Measurements from ENCODE around the gene ADCYAP1R1.

Gene ADCYAP1R1

DNA sequence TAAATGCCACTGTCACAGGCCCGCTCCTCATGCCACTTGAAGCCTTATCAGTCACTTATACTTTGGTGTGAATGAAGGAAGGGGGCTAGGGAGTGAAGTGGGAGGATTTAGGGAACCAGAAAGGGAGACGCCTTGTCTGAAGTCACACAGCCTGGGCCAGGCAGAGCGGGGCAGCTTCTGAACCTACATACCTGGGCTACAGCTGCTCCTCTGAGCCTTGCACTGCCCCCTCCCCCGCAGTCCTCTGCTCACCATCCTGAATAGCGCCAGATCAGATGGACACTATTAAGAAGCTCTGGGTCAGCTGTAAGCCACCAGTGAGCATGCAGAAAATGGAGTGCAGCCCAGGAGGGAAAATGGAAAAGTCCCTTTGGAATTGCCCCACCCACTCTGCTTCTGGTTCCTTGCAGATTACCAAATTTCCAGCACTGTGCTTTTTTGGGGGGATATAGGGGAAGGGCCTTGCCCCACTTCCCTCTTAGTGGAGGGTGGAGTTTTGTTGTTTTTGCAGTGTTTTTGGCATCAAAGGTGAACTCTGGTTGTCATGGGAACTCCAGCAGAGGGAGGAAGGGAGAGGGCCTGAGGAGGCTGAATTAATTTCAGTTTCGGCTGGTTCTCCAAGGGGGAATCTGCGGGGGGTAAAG lies 35.0 kb upstream of the ADCYAP1R1 start:
- Histone ChIP-seq H3K36me3 (ENCODE audit: control insufficient read depth, low read length) (no peaks in the 10 kb centered on the region), H4K20me1 (ENCODE audit: control insufficient read depth, insufficient read depth, low read depth, low read length) (no peaks in the 10 kb centered on the region), H3K9me2 (replicated peaks; ENCODE audit: control insufficient read depth, low read length) (no peaks in the 10 kb centered on the region), H3K27me3 (ENCODE audit: control insufficient read depth, low read length) (no peaks in the 10 kb centered on the region; the same call in 1 of the 2 replicates), H3F3A (ENCODE audit: control insufficient read depth, insufficient read depth) (no peaks in the 10 kb centered on the region), H3K79me2 (ENCODE audit: control insufficient read depth, low read length) (no peaks in the 10 kb centered on the region), H3K4me2 (ENCODE audit: low read length) (no peak overlapping the region), H3K4me3 (ENCODE audit: low read length) (no peak overlapping the region), H3K9me3 (ENCODE audit: control insufficient read depth, insufficient read depth, low read length) (no peaks in the 10 kb centered on the region), H3K4me1 (ENCODE audit: control insufficient read depth, low read length) (no peaks in the 10 kb centered on the region), H3K27ac (ENCODE audit: low read depth, low read length) (no peak overlapping the region)
- no peak for TF ChIP-seq EZH2phosphoT487 (IDR thresholded peaks at IDR 0.05; ENCODE audit: borderline replicate concordance, low read length)
- TF ChIP-seq, protein P1, sequence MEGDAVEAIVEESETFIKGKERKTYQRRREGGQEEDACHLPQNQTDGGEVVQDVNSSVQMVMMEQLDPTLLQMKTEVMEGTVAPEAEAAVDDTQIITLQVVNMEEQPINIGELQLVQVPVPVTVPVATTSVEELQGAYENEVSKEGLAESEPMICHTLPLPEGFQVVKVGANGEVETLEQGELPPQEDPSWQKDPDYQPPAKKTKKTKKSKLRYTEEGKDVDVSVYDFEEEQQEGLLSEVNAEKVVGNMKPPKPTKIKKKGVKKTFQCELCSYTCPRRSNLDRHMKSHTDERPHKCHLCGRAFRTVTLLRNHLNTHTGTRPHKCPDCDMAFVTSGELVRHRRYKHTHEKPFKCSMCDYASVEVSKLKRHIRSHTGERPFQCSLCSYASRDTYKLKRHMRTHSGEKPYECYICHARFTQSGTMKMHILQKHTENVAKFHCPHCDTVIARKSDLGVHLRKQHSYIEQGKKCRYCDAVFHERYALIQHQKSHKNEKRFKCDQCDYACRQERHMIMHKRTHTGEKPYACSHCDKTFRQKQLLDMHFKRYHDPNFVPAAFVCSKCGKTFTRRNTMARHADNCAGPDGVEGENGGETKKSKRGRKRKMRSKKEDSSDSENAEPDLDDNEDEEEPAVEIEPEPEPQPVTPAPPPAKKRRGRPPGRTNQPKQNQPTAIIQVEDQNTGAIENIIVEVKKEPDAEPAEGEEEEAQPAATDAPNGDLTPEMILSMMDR (IDR thresholded peaks at IDR 0.05; ENCODE audit: low read depth, low read length, poor library complexity, severe bottlenecking), result no peak

DNA sequence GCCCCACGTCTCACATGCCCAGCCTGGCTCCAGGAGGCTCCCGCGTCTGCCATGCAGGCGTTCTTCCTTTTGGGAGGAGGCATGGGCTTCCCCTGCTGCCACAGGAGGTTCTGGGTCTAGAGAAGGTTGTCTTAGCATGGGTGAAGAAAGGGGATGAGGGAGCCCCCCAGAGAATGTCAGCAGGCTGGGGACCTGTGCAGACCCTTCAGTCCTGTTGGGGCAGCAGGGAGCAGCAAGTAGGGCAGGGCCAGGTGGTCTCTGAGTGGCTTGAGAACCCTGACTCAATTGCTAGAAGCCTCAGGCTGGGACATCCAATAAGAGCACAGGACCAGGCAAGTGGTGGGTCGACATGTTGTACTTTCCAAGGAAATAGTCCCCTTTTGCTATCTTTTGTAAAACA lies 34.4 kb upstream of the ADCYAP1R1 start:
- no peaks in the 10 kb centered on the region for H4K20me1 ChIP-seq (ENCODE audit: control insufficient read depth, insufficient read depth, low read depth, low read length)
- no peaks in the 10 kb centered on the region for H3K79me2 ChIP-seq (ENCODE audit: control insufficient read depth, low read length)
- H3K9me2 ChIP-seq (replicated peaks; ENCODE audit: control insufficient read depth, low read length), result no peaks in the 10 kb centered on the region
- H3K4me3 ChIP-seq (ENCODE audit: low read length), result no peak overlapping the region
- no peaks in the 10 kb centered on the region for H3F3A ChIP-seq (ENCODE audit: control insufficient read depth, insufficient read depth)
- H3K4me1 ChIP-seq (ENCODE audit: control insufficient read depth, low read length), result no peaks in the 10 kb centered on the region
- H3K27me3 ChIP-seq (ENCODE audit: control insufficient read depth, low read length), result no peaks in the 10 kb centered on the region; the same call in 1 of the 2 replicates
- no peak overlapping the region for H3K27ac ChIP-seq (ENCODE audit: low read depth, low read length)
- H3K9me3 ChIP-seq (ENCODE audit: control insufficient read depth, insufficient read depth, low read length), result no peaks in the 10 kb centered on the region
- no peaks in the 10 kb centered on the region for H3K36me3 ChIP-seq (ENCODE audit: control insufficient read depth, low read length)
- TF ChIP-seq EZH2phosphoT487 (IDR thresholded peaks at IDR 0.05; ENCODE audit: borderline replicate concordance, low read length), result no peak
- TF ChIP-seq, protein P1 (IDR thresholded peaks at IDR 0.05; ENCODE audit: low read depth, low read length, poor library complexity, severe bottlenecking), result no peak
- no peak overlapping the region for H3K4me2 ChIP-seq (ENCODE audit: low read length)

DNA sequence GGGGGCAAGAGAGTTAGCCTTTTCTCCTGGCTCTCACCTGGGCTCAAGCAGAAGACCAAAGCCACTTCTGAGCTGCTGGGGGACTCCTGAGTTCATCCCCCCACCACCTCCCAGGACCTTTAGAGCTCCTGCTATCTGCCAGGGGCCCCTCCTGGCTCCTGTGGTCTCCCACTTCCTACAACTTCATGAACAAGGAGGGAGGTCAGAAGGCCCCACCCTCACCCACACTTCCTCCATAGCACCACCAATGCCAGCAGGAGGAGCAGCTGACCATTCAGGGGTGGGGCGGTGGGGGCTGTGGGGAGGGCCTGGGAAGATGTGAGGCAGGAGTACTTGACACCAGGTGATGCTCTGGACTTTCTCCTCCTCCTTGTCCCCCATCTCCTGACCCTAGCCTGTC lies 32.6 kb upstream of the ADCYAP1R1 start:
- H3K79me2 ChIP-seq (ENCODE audit: control insufficient read depth, low read length), result no peaks in the 10 kb centered on the region
- no peaks in the 10 kb centered on the region for H3K4me1 ChIP-seq (ENCODE audit: control insufficient read depth, low read length)
- no peak overlapping the region for H3K4me2 ChIP-seq (ENCODE audit: low read length)
- H3K4me3 ChIP-seq (ENCODE audit: low read length), result no peak overlapping the region
- TF ChIP-seq EZH2phosphoT487 (IDR thresholded peaks at IDR 0.05; ENCODE audit: borderline replicate concordance, low read length), result no peak
- TF ChIP-seq, protein P1 (IDR thresholded peaks at IDR 0.05; ENCODE audit: low read depth, low read length, poor library complexity, severe bottlenecking), result no peak
- H3K27me3 ChIP-seq (ENCODE audit: control insufficient read depth, low read length), result no peaks in the 10 kb centered on the region; the same call in 1 of the 2 replicates
- no peak overlapping the region for H3K27ac ChIP-seq (ENCODE audit: low read depth, low read length)
- no peaks in the 10 kb centered on the region for H3K9me2 ChIP-seq (replicated peaks; ENCODE audit: control insufficient read depth, low read length)
- no peaks in the 10 kb centered on the region for H4K20me1 ChIP-seq (ENCODE audit: control insufficient read depth, insufficient read depth, low read depth, low read length)
- no peaks in the 10 kb centered on the region for H3K36me3 ChIP-seq (ENCODE audit: control insufficient read depth, low read length)
- no peaks in the 10 kb centered on the region for H3K9me3 ChIP-seq (ENCODE audit: control insufficient read depth, insufficient read depth, low read length)
- H3F3A ChIP-seq (ENCODE audit: control insufficient read depth, insufficient read depth), result no peaks in the 10 kb centered on the region

All from DOHH2 (cell line).